HG03558 (cell line): ENCODE measurements around the gene TMEM127.

Source experiments
- ATAC-seq: cut with Tn5 transposase; IDR thresholded peaks from one replicate; pipeline ENCODE4 v1.9.1; 2021; ENCODE audit warnings: moderate number of reproducible peaks; ENCODE audit not compliant: unreplicated experiment; ENCODE audit errors: extremely low read depth

Gene TMEM127

GRCh38 chr2:96208143-96209010 is 57.4 kb downstream of the TMEM127 start, which contains the start of gene STARD7:
Gene STARD7 (minus strand): TSS chr2:96208827. CDS start chr2:96208434, 393 bp downstream.
- ATAC-seq: peak; percentile 62

DNA sequence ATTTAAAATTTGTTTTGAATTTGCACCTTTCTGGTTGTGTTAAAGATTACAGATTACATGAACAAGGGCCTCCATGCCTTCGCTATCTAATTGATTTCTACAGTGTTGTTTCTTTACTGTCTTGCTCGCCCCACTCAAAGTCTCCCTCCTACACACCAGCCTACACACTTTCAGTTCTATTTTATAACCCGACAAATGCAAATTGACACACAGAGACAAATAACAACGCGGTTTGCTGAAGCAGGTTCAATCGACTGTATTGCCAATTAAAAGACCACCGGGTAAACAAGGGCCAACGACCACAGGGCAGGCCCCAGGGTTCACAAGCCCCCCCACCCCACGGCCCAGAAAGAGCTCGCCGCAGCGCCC is 58.0 kb downstream of the TMEM127 start:
- ATAC-seq: no peak

- ATAC-seq: no peak
These were observed 58.6 kb downstream of the TMEM127 start for GRCh38 chr2:96207073-96207773.

DNA sequence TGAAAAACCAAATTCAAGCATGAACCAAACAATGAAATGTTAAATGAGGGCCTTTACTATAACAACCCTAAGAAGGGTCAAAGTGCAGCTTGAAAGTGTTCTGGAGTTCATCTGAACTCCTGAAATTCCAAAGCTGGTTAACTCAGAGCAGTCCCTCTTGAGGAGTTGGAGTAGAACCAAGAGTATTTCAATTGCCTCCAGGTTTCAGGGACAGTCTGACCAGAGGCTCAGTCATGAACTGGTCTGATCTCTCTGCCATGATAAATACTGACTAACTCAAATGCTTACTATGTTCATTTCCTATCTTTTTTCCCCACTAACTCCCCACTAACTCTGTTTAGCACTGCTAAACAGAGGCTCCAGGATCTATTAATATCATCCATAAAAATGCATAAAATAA is 59.9 kb downstream of the TMEM127 start:
- no peak for ATAC-seq

DNA sequence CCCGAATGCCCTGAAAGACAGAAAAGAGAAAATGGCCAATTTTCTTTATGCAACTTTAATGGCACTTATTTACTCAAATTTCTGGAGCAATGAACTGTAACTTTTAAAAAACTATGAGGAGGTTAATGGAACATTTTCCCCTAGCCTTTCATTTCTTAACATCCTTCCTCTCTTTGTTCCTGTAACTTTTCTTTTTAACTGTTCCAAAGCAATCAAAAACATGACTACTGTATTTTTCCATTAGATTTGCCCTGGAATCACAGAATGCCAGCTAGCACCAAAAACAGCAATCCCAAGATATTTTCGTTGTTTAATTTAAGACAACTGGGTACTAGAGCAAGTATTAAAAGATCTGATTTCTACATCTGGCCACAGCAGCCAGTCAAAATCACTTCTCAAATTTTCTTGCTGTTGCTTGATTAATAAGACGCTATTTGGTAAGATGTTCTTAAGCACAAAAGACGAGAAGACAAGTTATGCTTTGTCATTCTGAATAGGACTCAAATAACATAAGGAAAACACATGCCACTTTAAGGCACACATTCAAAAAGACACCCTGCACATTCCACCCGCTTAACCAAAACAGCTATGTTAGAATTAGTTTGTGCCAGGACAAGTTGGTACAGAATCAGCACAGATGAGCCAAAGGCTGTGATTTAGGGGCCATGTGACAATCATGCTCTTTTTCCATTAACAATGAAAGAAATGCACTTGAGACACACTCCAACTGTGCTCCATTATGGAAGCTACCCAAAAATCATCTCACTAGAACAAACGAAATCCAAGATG is 60.8 kb downstream of the TMEM127 start:
- ATAC-seq: no peak

- ATAC-seq: no peak
These were observed 62.4 kb downstream of the TMEM127 start for GRCh38 chr2:96203130-96204028.

DNA sequence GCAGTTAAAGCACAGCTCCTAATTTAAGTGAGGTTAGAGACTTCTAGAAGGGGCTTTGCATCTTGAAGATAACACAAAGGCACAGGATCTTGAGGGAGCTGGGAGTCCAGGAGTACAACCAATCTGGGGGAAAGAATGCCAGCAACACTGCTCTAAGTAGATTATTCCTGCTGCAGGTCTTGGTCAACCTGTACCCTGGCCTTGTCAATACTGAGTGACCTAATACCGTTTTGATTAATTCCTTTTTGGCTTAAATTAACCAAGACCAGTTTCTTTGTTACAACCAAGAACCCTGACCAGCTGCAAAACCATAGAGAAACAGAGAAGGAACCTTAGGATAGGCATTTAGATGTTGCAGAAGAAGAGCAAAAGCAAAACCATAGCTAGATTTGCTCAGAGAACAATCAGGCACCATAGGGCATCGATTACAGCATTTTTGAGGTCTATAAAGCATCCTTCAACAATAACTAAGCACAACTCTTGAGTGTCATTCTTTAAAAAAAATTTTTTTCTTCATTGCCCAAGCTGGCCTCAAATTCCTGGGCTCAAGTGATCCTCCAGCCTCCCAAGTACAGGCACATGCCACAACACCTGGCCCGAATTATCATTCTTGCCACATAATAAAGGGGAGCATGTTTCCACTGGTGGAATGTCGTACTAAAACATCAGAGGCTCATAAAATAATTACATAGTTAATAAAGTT is 63.5 kb downstream of the TMEM127 start:
- ATAC-seq: no peak

GRCh38 chr2:96201338-96201737 is 64.5 kb downstream of the TMEM127 start:
- no peak for ATAC-seq

DNA sequence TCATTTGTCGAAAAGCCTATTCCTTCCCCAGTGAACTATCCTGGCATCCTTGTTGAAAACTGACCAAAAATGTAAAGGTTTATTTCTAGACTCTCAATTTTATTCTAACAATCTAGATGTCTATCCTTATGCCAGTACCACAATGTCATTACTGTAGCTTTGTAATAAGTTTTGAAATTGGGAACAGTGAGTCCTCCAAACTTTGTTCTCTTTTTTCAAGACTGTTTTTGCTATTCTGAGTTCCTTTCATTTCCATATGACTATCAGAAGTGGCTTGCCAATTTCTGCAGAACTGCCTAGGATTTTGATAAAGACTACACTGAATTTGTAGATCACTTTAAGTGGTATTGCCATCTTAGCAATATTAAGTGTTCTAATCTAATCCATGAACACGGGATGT is 66.9 kb downstream of the TMEM127 start:
- no peak for ATAC-seq
